ENCODE measurements around the gene PF4V1.

GRCh38 chr4:73811841-73812240 lies 41.3 kb upstream of the PF4V1 start:
- TF ChIP-seq SMC3 (IDR thresholded peaks at IDR 0.05): no peak
- no peak for TF ChIP-seq HOXA7 (CRISPR knock-in tag; IDR thresholded peaks at IDR 0.05)
- TF ChIP-seq, protein P1, sequence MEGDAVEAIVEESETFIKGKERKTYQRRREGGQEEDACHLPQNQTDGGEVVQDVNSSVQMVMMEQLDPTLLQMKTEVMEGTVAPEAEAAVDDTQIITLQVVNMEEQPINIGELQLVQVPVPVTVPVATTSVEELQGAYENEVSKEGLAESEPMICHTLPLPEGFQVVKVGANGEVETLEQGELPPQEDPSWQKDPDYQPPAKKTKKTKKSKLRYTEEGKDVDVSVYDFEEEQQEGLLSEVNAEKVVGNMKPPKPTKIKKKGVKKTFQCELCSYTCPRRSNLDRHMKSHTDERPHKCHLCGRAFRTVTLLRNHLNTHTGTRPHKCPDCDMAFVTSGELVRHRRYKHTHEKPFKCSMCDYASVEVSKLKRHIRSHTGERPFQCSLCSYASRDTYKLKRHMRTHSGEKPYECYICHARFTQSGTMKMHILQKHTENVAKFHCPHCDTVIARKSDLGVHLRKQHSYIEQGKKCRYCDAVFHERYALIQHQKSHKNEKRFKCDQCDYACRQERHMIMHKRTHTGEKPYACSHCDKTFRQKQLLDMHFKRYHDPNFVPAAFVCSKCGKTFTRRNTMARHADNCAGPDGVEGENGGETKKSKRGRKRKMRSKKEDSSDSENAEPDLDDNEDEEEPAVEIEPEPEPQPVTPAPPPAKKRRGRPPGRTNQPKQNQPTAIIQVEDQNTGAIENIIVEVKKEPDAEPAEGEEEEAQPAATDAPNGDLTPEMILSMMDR (IDR thresholded peaks at IDR 0.05): no peak
- no peak for TF ChIP-seq ESRRA (IDR thresholded peaks at IDR 0.05; ENCODE audit: borderline replicate concordance, low read length)

Measured in A549 (cell line).